Measurements from ENCODE around the gene GP1BB. TPM values are rescaled to one million over a fixed set of nuclear protein-coding genes. Genes with fewer than 3 reads are reported as not detected.

Gene GP1BB
- polyA plus RNA-seq, 1 experiment, result 0.20 TPM

DNA sequence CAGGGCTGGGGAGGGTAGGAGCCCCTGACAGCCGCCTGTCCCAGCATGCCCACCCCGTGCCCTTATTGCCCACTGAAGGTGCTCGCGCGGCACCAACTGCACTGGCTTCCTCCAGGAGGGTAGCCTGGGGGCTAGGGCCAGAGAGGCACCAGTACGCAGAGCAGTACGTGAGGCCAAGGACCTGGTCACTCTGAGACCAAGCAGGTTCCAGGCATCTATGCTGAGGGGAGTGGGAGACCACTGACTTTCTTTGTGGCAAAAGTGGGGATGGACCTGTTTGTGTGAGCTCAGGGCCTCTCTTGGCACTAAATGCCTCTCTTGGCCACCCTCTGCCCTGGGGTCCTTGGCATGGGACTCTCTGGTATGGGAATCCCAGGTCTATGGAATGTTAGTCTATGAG lies 10.8 kb downstream of the GP1BB start:
- H3K27me3 ChIP-seq (ENCODE audit: control insufficient read depth, insufficient read depth, low read length), result no peaks in the 10 kb centered on the region
- H3K27ac ChIP-seq (ENCODE audit: low read depth, low read length), result no peak overlapping the region
- DNase-seq (ENCODE audit: low read depth, low spot score), result no peak
- ChIA-PET POLR2A (no interaction called here), CTCF (interaction anchor here (6.6 kb wide), 1 partner anchor 177 kb away, joined by 133 read pairs; no protein-coding TSS in a partner anchor)
- H3K4me3 ChIP-seq (ENCODE audit: low read depth, low read length), result no peak overlapping the region
- H3K9me3 ChIP-seq (ENCODE audit: control insufficient read depth, insufficient read depth, low read length), result no peaks in the 10 kb centered on the region
- TF ChIP-seq, protein P1, sequence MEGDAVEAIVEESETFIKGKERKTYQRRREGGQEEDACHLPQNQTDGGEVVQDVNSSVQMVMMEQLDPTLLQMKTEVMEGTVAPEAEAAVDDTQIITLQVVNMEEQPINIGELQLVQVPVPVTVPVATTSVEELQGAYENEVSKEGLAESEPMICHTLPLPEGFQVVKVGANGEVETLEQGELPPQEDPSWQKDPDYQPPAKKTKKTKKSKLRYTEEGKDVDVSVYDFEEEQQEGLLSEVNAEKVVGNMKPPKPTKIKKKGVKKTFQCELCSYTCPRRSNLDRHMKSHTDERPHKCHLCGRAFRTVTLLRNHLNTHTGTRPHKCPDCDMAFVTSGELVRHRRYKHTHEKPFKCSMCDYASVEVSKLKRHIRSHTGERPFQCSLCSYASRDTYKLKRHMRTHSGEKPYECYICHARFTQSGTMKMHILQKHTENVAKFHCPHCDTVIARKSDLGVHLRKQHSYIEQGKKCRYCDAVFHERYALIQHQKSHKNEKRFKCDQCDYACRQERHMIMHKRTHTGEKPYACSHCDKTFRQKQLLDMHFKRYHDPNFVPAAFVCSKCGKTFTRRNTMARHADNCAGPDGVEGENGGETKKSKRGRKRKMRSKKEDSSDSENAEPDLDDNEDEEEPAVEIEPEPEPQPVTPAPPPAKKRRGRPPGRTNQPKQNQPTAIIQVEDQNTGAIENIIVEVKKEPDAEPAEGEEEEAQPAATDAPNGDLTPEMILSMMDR (IDR thresholded peaks at IDR 0.05; ENCODE audit: low read depth, low read length), result no peak

DNA sequence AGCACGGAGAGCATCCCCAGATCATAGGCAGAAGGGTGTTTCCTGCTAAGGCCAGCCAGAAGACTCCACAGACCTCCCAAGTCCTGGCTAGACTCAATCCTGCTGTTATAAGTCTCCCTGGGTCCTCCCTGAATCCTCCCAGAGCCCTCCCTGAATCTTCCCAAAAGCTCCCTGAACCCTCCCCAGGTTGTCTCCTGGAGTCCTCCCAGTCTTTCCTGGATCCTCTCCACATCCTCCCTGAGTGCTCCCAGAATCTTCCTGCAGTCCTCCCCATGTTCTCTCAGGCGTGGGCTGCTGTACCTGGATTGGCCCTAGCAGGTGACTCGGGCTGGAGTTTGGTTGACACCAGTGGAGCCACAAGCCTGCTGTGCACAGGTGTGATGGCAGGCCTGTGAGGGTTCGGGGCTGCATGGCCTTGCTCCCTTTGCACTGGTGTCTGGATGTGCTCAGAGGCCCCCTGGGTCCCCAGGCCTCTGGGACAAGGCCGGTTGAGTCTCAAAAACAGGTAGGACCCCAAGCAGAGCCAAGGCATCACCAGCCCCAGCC lies 11.6 kb downstream of the GP1BB start:
- H3K4me3 ChIP-seq (ENCODE audit: low read depth, low read length), result no peak overlapping the region
- TF ChIP-seq, protein P1 (IDR thresholded peaks at IDR 0.05; ENCODE audit: low read depth, low read length), result no peak
- ChIA-PET CTCF (interaction anchor here (6.6 kb wide), 1 partner anchor 176 kb away, joined by 133 read pairs; no protein-coding TSS in a partner anchor), POLR2A (no interaction called here)
- H3K9me3 ChIP-seq (ENCODE audit: control insufficient read depth, insufficient read depth, low read length), result no peaks in the 10 kb centered on the region
- H3K27ac ChIP-seq (ENCODE audit: low read depth, low read length), result no peak overlapping the region
- no peak for DNase-seq (ENCODE audit: low read depth, low spot score)
- H3K27me3 ChIP-seq (ENCODE audit: control insufficient read depth, insufficient read depth, low read length), result peaks cover 2% of the 10 kb centered on the region

DNA sequence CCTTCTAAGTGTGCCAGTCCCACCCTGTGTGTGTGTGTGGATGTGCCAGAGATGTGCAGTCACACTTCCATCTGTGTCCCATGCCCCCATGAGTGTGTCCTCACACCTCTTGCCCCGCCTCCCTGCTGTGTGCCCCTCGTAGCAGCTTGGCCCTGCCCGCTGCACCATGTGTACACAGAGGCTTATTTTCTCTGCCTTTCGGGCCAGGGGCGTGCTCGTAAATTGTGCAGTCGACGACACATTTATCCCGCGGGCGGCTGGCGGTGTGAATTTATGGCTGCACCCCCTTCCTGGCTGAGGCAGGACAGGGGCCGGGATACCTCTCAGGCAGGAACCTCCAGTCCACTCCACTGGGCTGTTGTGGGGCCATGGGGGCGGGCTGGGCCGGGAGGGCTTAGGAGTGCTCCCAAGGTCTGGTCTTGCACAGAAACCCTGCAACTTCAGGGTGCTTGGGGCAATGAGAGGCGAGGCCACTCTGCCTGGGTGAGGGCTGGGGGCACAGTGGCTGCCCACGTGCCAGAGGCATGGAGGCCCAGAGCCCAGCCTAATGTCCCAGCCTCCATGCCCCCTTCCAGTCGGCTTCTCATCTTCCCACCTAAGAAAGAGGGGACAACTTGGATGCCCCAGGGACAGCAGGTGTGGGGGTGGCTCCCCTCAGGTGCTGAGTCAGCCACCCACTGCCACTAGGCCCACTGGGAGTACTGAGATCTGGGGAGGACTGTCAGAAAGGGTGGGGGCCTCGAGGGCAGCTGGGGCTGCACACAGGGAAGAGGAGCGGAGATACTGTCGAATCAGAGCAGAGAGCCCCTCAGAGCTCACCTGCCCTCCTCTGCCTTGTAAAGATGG lies 12.5 kb downstream of the GP1BB start:
- Histone ChIP-seq H3K9me3 (ENCODE audit: control insufficient read depth, insufficient read depth, low read length) (no peaks in the 10 kb centered on the region; the same call in 1 of the 2 replicates), H3K27me3 (ENCODE audit: control insufficient read depth, insufficient read depth, low read length) (peaks cover 2% of the 10 kb centered on the region), H3K27ac (ENCODE audit: low read depth, low read length) (no peak overlapping the region), H3K4me3 (ENCODE audit: low read depth, low read length) (no peak overlapping the region)
- TF ChIP-seq, protein P1 (IDR thresholded peaks at IDR 0.05; ENCODE audit: low read depth, low read length), result no peak
- CTCF ChIA-PET, result interaction anchor here (0.5 kb wide), 1 partner anchor 162 kb away, joined by 4 read pairs; no protein-coding TSS in a partner anchor
- no peak for DNase-seq (ENCODE audit: low read depth, low spot score)
- POLR2A ChIA-PET, result no interaction called here

DNA sequence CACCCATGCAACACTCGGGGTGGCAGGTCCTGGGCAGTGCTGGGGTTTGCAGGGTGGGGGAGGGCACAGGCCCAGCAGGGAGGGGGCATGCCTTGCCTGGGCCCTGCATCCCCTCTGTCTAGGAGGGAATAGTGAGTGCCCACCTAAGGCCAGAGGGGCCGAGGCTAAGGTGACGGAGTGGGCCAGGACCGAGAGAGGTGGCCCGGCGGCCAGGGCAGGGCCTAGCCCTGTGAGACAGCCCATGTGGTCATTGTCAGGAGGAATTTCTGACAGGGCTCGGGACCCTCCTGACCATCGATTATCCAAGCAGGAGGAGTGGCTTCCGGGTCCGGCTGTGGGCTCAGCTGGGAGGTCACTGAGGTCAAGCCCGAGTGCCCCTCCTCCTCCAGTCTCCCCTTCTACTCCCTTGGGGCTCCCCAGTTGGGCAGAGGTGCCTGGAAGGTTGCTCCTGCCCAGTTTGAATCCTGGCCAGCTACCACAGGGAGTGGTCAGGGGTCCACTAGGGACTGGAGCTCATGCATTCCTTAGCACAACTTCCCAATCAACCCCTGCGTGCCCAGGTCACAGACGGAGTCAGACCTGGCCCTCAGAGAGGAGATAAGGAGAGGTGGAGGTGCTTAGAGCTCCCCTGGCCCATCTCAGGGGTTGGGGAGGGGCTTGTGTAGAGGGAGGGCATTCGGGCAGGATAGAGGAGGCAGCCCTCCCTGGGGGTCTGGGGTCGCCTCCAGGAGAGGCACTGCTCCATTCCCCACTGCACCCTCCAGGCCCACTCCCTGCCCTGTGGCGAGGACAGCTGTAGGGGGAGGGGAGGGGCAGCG lies 14.7 kb downstream of the GP1BB start:
- H3K4me3 ChIP-seq (ENCODE audit: low read depth, low read length), result no peak overlapping the region
- peaks cover 5% of the 10 kb centered on the region for H3K27me3 ChIP-seq (ENCODE audit: control insufficient read depth, insufficient read depth, low read length)
- POLR2A ChIA-PET, result no interaction called here
- CTCF ChIA-PET, result interaction anchor here (1.5 kb wide), 1 partner anchor 8 kb away, joined by 3 read pairs; no protein-coding TSS in a partner anchor
- H3K9me3 ChIP-seq (ENCODE audit: control insufficient read depth, insufficient read depth, low read length), result no peaks in the 10 kb centered on the region; the same call in 1 of the 2 replicates
- no peak for DNase-seq (ENCODE audit: low read depth, low spot score)
- no peak overlapping the region for H3K27ac ChIP-seq (ENCODE audit: low read depth, low read length)
- TF ChIP-seq, protein P1 (IDR thresholded peaks at IDR 0.05; ENCODE audit: low read depth, low read length), result no peak
